LNCAP (cell line): ENCODE measurements around the gene LBH.

Experiments
- CTCF ChIP-seq: fragments of 450-650 bp; IDR thresholded peaks from 2 replicates; pipeline ENCODE4 v1.5.1; 2017; ENCODE audit warnings: mild to moderate bottlenecking

LBH gene

DNA sequence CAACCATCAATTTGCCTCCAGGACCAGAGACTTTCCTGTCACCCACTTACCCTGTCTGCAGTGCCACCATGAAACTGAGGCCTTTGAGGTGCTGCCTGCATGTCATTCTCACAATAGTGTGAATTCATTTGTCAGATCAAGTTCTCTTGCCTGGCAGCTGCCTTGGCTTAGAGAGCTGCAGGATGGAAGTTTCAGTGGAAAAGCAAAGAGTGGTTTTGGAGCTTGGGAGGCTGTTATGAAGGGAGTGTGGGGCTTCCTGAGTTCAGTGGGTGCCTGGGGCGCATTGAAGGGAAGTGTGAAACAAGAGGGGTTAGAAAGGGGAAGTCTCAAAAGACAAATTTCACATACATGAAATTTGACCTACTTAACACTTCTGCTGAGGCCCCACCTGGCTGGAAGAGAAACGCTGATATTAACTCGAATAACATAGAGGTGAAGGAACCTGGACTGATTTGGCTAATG lies 7.9 kb upstream of the LBH start:
- no peak for TF ChIP-seq CTCF

- TF ChIP-seq CTCF: no peak
Measured at GRCh38 chr2:30224151-30224550, 7.2 kb upstream of the LBH start.

DNA sequence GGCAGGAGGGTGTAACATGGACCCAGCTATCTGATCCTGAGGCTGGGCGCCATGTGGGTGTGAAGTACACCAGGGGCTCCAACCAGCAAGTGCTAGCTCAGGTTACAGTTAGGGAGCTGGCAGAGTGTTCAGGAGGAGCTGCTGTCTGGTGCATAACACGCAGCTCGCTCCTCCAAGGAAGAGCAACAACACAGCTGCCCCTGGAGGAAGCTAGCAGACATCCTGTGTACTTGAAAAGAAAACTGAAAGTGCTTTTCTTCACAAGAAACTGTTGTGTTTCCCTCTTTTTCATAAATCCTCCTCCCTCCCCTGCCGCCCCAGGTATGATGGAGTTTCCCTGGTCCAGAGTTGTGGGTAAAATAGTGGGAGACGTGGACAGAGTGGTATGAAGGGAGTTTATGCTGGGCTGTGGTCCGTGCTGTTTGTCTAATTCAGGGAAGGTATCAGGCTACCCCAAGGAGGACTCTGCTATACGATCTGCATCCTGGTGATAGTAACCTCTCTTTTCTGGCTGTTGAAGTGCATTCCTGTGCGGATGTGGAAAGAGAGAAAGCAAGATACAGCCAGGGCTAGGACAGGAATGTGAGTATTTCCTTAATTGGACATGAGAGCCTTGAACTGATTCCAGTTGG lies 6.1 kb upstream of the LBH start:
- TF ChIP-seq CTCF: no peak

GRCh38 chr2:30226144-30227032 lies 4.9 kb upstream of the LBH start:
- TF ChIP-seq CTCF: no peak

DNA sequence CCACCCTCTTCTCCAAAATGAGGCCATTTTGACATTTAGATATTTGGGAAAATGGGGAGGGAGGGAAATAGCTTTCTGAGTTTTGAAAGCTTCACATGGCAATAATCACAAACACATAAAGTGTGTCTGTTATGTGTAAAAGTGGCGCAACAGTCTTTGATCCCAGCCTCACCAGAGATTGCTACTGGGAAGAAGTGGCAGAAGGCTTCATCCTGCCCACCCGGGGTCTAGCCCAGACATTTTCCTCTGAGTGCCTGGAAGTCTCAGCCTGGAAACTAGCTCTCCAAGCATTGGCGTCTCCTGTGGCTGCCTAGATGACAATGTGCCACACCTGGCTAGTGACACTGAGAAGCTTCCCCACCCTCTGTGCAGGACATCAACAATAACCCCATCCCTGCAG lies 1.7 kb upstream of the LBH start:
- TF ChIP-seq CTCF: no peak

DNA sequence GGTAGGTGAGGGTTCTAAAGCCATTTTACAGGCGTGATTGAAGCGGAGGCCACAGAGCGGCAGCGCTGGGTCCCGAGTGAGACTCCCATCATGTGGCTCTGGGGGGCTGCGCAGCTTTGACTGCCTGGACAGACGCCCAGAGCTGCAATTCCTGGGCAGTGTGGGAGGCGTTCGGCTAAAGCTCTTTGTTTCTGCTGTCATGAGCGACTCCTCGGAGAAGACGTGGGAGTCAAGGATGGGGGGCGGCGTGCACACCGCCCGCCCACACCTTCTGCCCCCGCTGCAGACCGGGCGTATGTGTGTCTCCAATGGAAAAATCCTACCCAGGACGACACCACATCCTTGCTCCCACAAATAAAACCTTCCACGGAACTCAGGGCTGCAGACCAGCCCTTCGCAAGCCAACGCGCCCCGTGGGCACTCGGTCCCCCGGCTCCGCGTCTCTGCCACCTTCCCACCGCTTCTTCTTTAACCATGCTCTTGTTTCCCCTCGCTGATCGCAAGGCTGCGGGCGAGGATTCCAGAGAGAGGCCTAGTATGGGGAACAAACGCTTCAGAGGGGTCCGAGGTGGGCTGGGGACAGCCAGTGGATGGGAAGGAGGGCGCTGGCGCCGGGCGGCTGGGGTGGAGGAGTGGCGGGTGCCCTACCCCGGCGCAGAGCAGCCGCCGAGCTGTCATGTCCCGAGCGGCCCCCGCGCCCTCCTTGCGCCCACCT lies 680 bp upstream of the LBH start:
- no peak for TF ChIP-seq CTCF

DNA sequence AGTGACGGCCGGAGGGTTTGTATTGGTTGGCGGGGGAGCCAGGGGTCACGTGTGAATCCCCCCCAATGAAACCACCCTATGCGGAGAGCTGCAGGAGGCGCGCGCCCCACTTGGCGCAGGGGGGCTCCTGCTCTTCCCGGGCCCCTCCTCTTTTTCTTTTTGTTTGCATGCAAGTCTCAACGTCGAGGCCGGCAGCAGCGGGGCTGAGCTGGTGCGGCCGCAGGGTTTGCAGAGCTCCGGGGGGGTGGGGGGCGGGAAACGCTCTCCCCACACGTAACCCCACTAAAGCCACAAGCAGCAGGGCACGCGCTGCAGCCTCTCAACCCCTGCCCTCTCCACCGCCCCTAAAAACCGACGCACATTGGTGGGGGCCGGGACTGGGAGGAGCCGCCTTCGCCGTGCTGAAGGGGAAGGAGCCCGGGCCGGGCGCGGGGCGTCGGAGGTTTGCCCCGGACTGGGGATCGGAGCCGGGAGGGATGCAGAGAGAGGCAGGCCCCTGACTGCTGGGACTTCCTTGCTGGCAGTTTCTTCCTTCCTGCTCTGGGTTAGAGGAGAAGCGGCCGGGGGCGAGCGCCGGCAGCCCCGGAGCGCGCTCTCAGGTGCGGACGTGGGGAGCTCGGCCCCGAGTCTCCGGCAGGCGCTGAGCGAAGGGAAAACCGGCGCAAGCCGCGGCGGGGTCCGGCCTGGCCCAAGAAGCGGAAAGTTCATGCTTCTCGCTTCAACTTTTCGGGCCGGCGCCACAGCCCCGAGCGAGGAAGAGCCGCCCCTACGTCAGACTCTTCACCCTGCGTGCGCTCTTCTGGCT lies 864 bp downstream of the LBH start:
- no peak for TF ChIP-seq CTCF
